Measurements from ENCODE around the gene MBOAT7. TPM values are rescaled to one million over a fixed set of nuclear protein-coding genes. Genes with fewer than 3 reads are reported as not detected.

The MBOAT7 gene
- total RNA-seq, 1 donor from 2014 or later = 65.5 TPM

DNA sequence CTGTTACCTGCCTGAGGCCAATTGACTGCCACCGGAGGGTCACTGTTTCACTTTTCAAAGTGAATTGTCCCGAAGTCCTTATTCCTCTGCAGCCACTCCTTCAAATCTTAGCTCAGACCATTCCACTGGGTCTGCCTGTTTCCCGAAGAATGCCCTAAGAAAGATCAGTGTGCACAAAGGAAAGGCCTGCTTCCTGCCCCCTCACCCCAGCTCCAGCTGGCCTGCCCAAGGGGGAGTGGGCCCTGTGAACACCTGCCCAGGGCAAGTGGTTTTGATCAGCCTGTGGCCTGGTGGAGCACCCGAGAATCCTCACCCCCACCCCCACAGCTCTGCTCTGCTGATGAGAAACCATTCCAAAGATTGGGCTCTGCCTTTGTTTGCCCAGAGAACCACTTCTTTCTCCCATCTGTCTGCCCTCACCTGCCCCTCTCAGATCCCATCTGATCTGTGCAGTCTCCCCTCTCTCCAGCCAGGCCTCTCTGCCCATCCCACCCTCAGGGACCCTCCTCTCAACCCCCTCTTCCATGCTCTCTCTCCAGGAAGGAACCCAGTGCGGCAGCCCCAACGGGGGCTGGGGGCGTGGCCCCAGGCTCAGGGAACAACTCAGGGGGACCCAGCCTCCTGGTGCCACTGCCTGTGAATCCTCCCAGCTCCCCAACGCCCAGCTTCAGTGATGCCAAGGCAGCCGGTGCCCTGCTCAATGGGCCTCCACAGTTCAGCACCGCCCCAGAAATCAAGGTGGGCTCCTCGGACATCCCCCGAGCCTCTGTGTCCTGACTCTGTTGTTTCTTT is 40.2 kb downstream of the MBOAT7 start:
- ATAC-seq (no peak), DNase-seq (no peak)
- intact Hi-C loops (cut with DNase I) = no loop called here
- no peak for TF ChIP-seq CTCF (IDR thresholded peaks at IDR 0.05)
- Histone ChIP-seq H3K27me3 (ENCODE audit: low read depth) (no peaks in the 10 kb centered on the region), H3K4me3 (no peak overlapping the region), H3K36me3 (peaks cover 100% of the 10 kb centered on the region), H3K9me3 (no peaks in the 10 kb centered on the region), H3K27ac (no peak overlapping the region), H3K4me1 (no peaks in the 10 kb centered on the region)

GRCh38 chr19:54148158-54148557 is 41.2 kb downstream of the MBOAT7 start:
- TF ChIP-seq CTCF (IDR thresholded peaks at IDR 0.05) = no peak
- ATAC-seq = no peak
- no peaks in the 10 kb centered on the region for H3K4me1 ChIP-seq
- intact Hi-C loops (cut with DNase I) = no loop called here
- H3K36me3 ChIP-seq = peaks cover 100% of the 10 kb centered on the region
- peak overlapping the region; percentile 18 for H3K27ac ChIP-seq
- no peaks in the 10 kb centered on the region for H3K9me3 ChIP-seq
- no peaks in the 10 kb centered on the region for H3K27me3 ChIP-seq (ENCODE audit: low read depth)
- no peak for DNase-seq
- no peak overlapping the region for H3K4me3 ChIP-seq

DNA sequence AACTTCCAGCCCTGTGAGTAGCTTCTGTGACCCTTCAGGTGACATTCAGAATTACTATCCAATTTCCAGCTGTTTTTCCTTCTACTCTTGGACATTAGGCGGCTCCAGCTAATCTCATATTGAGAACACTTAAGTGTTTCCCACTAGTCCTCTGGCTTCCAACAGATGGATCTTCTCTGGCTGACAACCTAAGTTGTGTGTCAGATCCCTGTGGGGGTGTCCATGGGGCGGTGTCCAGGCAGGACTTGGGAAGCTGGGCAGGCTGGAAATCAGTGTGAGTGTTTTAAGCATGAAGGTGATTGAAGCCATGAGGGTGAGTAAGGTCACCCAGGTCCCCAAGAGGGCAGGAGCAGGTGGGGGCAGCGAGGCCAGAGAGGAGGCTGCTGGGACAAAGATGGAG is 41.7 kb downstream of the MBOAT7 start:
- Histone ChIP-seq H3K9me3 (no peaks in the 10 kb centered on the region), H3K27me3 (ENCODE audit: low read depth) (no peaks in the 10 kb centered on the region), H3K4me1 (no peaks in the 10 kb centered on the region), H3K27ac (no peak overlapping the region), H3K4me3 (no peak overlapping the region), H3K36me3 (peaks cover 100% of the 10 kb centered on the region)
- intact Hi-C loops (cut with DNase I) = no loop called here
- ATAC-seq (no peak), DNase-seq (no peak)
- no peak for TF ChIP-seq CTCF (IDR thresholded peaks at IDR 0.05)

- Histone ChIP-seq H3K27ac (no peak overlapping the region), H3K4me3 (no peak overlapping the region), H3K4me1 (peaks cover 13% of the 10 kb centered on the region), H3K27me3 (ENCODE audit: low read depth) (no peaks in the 10 kb centered on the region), H3K36me3 (peaks cover 96% of the 10 kb centered on the region), H3K9me3 (no peaks in the 10 kb centered on the region)
- intact Hi-C loops (cut with DNase I) = no loop called here
- no peak for ATAC-seq
- TF ChIP-seq CTCF (IDR thresholded peaks at IDR 0.05) = no peak
- no peak for DNase-seq
These were observed 43.7 kb downstream of the MBOAT7 start for GRCh38 chr19:54145541-54146158.

- TF ChIP-seq CTCF (IDR thresholded peaks at IDR 0.05) = no peak
- no peak overlapping the region for H3K27ac ChIP-seq
- intact Hi-C loops (cut with DNase I) = no loop called here
- H3K4me1 ChIP-seq = peaks cover 36% of the 10 kb centered on the region
- ATAC-seq = no peak
- no peaks in the 10 kb centered on the region for H3K9me3 ChIP-seq
- no peaks in the 10 kb centered on the region for H3K27me3 ChIP-seq (ENCODE audit: low read depth)
- peaks cover 67% of the 10 kb centered on the region for H3K36me3 ChIP-seq
- no peak overlapping the region for H3K4me3 ChIP-seq
- DNase-seq = no peak
These were observed 47.1 kb downstream of the MBOAT7 start for GRCh38 chr19:54142166-54142780.

Measured in lower lobe of right lung (tissue), 2 donors.